Body of pancreas (tissue), 4 donors: ENCODE results near the gene GRIP2.

ENCODE experiments used
- POLR2A ChIP-seq, 3 donors: fragments of 450-650 bp; IDR thresholded peaks; one replicate each; pipeline ENCODE4 v1.6.1; 2016; ENCODE audit warnings: antibody characterized with exemption in 3 of 3, mild to moderate bottlenecking in 2 of 3
- TF ChIP-seq, protein P1 (sequence below), 7 experiments: fragments of 450-650 bp in 4 of 7; fragments of 200-600 bp in 3 of 7; sonication (generic) in 3 of 7; IDR thresholded peaks; one replicate each; pipeline ENCODE4 v1.5.1; 2016 to 2019; ENCODE audit warnings: antibody characterized with exemption in 7 of 7

DNA sequence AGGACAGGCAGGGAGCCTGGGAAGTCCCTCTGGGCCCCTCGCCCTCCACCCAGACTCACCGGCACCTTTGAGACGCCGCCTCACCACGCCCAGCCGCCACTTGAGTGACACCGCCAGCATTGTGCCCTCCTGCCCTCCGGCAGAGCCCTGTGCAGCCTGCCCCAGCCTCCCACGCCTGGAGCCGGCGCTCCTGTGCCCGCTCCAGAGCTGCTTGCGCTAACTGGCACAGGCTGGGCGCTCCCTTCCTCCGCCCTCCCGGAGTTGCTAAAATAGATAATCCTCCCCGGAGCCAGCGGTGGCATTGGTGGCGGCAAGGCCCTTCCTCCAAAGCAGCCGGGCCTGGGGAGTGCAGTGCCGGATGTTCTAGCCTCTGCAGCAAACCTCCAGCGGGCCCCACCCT is 15.7 kb upstream of the GRIP2 start:
- TF ChIP-seq, protein P1, sequence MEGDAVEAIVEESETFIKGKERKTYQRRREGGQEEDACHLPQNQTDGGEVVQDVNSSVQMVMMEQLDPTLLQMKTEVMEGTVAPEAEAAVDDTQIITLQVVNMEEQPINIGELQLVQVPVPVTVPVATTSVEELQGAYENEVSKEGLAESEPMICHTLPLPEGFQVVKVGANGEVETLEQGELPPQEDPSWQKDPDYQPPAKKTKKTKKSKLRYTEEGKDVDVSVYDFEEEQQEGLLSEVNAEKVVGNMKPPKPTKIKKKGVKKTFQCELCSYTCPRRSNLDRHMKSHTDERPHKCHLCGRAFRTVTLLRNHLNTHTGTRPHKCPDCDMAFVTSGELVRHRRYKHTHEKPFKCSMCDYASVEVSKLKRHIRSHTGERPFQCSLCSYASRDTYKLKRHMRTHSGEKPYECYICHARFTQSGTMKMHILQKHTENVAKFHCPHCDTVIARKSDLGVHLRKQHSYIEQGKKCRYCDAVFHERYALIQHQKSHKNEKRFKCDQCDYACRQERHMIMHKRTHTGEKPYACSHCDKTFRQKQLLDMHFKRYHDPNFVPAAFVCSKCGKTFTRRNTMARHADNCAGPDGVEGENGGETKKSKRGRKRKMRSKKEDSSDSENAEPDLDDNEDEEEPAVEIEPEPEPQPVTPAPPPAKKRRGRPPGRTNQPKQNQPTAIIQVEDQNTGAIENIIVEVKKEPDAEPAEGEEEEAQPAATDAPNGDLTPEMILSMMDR (IDR thresholded peaks at IDR 0.05), result no peak
- TF ChIP-seq POLR2A (IDR thresholded peaks at IDR 0.05), result no peak
